ENCODE data around the gene ZNF526.
"Not testable (repeated sequence)": the region's sequence is repeated elsewhere in the genome, so short reads cannot be mapped to it uniquely, and the experiment has no call there.

DNA sequence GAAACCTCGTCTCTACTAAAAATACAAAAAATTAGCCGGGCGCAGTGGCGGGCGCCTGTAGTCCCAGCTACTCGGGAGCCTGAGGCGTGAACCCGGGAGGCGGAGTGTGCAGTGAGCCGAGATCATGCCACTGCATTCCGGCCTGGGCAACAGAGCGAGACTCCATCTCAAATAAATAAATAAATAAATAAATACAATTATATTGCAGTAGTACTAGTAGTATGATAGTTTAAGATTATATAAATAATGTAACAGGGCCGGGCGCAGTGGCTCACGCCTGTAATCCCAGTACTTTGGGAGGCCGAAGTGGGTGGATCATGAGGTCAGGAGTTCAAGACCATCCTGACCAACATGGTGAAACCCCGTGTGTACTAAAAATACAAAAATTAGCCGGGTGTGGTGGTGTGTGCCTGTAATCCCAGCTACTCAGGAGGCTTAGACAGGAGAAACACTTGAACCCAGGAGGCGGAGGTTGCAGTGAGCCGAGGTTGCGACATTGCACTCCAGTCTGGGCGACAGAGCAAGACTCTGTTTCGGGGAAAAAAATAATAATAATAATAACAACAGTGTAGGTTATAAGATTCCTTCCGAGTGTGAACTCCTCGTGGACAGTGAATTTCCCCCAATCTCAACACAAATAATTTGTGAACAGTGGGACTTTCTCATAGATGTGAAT, 47.0 kb downstream of the ZNF526 start:
- TF ChIP-seq CTCF (IDR thresholded peaks at IDR 0.05; ENCODE audit: insufficient read depth, low read length, poor library complexity, severe bottlenecking); EZH2phosphoT487 (conservative IDR thresholded peaks at IDR 0.05; ENCODE audit: low read length): not testable (repeated sequence)

All from SU-DHL-6 (cell line).